H9 (cell line): ENCODE results near the gene CLMN. TPM values are rescaled to one million over a fixed set of nuclear protein-coding genes. Genes with fewer than 3 reads are reported as not detected.

Experiments
- DNase-seq: peaks from one replicate; pipeline ENCODE4 v3.0.0-alpha.2; 2017
- H2AFZ ChIP-seq: one replicate; pipeline ENCODE4 v1.6.1; 2013; ENCODE audit warnings: mild to moderate bottlenecking, low read length, control low read depth, moderate library complexity
- H2AK5ac ChIP-seq: 2 replicates; pipeline ENCODE4 v1.6.1; 2013; ENCODE audit warnings: low read length, control low read depth, mixed read lengths; ENCODE audit not compliant: insufficient read length
- H2BK120ac ChIP-seq: one replicate; pipeline ENCODE4 v1.6.1; 2013; ENCODE audit warnings: low read depth, mild to moderate bottlenecking, low read length, control low read depth, inconsistent platforms; ENCODE audit not compliant: poor library complexity, severe bottlenecking
- H2BK12ac ChIP-seq: 2 replicates; pipeline ENCODE4 v1.6.1; 2013; ENCODE audit warnings: low read length, control low read depth, mixed read lengths, low read depth; ENCODE audit not compliant: insufficient read length
- H2BK15ac ChIP-seq: 2 replicates; pipeline ENCODE4 v1.6.1; 2013; ENCODE audit warnings: low read depth, low read length, control low read depth
- H2BK20ac ChIP-seq: one replicate; pipeline ENCODE4 v1.6.1; 2013; ENCODE audit warnings: low read depth, mild to moderate bottlenecking, low read length, control low read depth, inconsistent platforms; ENCODE audit not compliant: poor library complexity, severe bottlenecking
- H2BK5ac ChIP-seq: 2 replicates; pipeline ENCODE4 v1.6.1; 2013; ENCODE audit warnings: low read length, control low read depth, mixed read lengths; ENCODE audit not compliant: insufficient read length
- H3K14ac ChIP-seq: 2 replicates; pipeline ENCODE4 v1.6.1; 2013; ENCODE audit warnings: low read length, control low read depth; ENCODE audit not compliant: insufficient read depth
- H3K18ac ChIP-seq: 2 replicates; pipeline ENCODE4 v1.6.1; 2013; ENCODE audit warnings: low read depth, mild to moderate bottlenecking, mixed read lengths, low read length, control low read depth; ENCODE audit not compliant: insufficient read length
- H3K23ac ChIP-seq: 2 replicates; pipeline ENCODE4 v1.6.1; 2013; ENCODE audit warnings: low read length, control low read depth, mixed read lengths, low read depth; ENCODE audit not compliant: insufficient read length
- H3K23me2 ChIP-seq: 2 replicates; pipeline ENCODE4 v1.6.1; 2013; ENCODE audit warnings: low read depth, mild to moderate bottlenecking, mixed read lengths, low read length, control low read depth; ENCODE audit not compliant: insufficient read length, poor library complexity, severe bottlenecking
- H3K27ac ChIP-seq: 2 replicates; pipeline ENCODE4 v1.5.1; 2013; ENCODE audit warnings: low read length, control low read depth, mixed read lengths, low read depth; ENCODE audit not compliant: insufficient read length
- H3K27me3 ChIP-seq: 2 replicates; pipeline ENCODE4 v1.6.1; 2013; ENCODE audit warnings: low read length, control low read depth, inconsistent platforms; ENCODE audit not compliant: insufficient read depth
- H3K4ac ChIP-seq: 2 replicates; pipeline ENCODE4 v1.6.1; 2013; ENCODE audit warnings: low read depth, mild to moderate bottlenecking, control low read depth, inconsistent platforms, low read length, moderate library complexity
- H3K4me1 ChIP-seq: 2 replicates; pipeline ENCODE4 v1.6.1; 2013; ENCODE audit warnings: low read length, control low read depth, inconsistent platforms; ENCODE audit not compliant: insufficient read depth
- H3K4me2 ChIP-seq: 2 replicates; pipeline ENCODE4 v1.6.1; 2013; ENCODE audit warnings: low read length, control low read depth, mixed read lengths; ENCODE audit not compliant: insufficient read length, insufficient read depth
- H3K56ac ChIP-seq: 2 replicates; pipeline ENCODE4 v1.6.1; 2013; ENCODE audit warnings: low read depth, mild to moderate bottlenecking, mixed read lengths, low read length, control low read depth; ENCODE audit not compliant: insufficient read length
- H3K79me1 ChIP-seq: 2 replicates; pipeline ENCODE4 v1.6.1; 2013; ENCODE audit warnings: low read depth, mild to moderate bottlenecking, moderate library complexity, low read length, control low read depth, inconsistent platforms; ENCODE audit not compliant: insufficient read depth, poor library complexity, severe bottlenecking
- H3K79me2 ChIP-seq: 2 replicates; pipeline ENCODE4 v1.6.1; 2013; ENCODE audit warnings: low read length, control low read depth, inconsistent platforms; ENCODE audit not compliant: insufficient read depth
- H3K9ac ChIP-seq: 2 replicates; pipeline ENCODE4 v1.6.1; 2013; ENCODE audit warnings: low read length, control low read depth, mixed read lengths; ENCODE audit not compliant: insufficient read length; ENCODE audit errors: extremely low read depth
- H3K9me3 ChIP-seq: one replicate; pipeline ENCODE4 v1.6.1; 2013; ENCODE audit warnings: low read depth, low read length, inconsistent platforms; ENCODE audit not compliant: control insufficient read depth
- H3T11ph ChIP-seq: one replicate; pipeline ENCODE4 v1.6.1; 2013; ENCODE audit warnings: mild to moderate bottlenecking, low read length, control low read depth, inconsistent platforms
- H4K20me1 ChIP-seq: one replicate; pipeline ENCODE4 v1.6.1; 2013; ENCODE audit not compliant: control insufficient read depth, insufficient read length, insufficient read depth
- H4K5ac ChIP-seq: 2 replicates; pipeline ENCODE4 v1.6.1; 2013; ENCODE audit warnings: low read depth, mild to moderate bottlenecking, mixed read lengths, low read length, control low read depth; ENCODE audit not compliant: insufficient read length
- H4K8ac ChIP-seq: replicated peaks from 2 replicates; pipeline ENCODE4 v1.6.1; 2013; ENCODE audit warnings: low read length, control low read depth, mixed read lengths, low read depth; ENCODE audit not compliant: insufficient read length
- H4K91ac ChIP-seq: 2 replicates; pipeline ENCODE4 v1.6.1; 2013; ENCODE audit warnings: low read depth, mild to moderate bottlenecking, moderate library complexity, mixed read lengths, low read length, control low read depth; ENCODE audit not compliant: insufficient read length
- H3K27ac Mint-ChIP-seq, 3 experiments: 2 replicates in 2 of 3; 3 replicates in 1 of 3; pipeline ENCODE4 v1.8.0; 2020 to 2021; ENCODE audit warnings: mixed read lengths in 3 of 3, mild to moderate bottlenecking in 1 of 3, moderate library complexity in 1 of 3
- H3K27me3 Mint-ChIP-seq: 2 replicates; pipeline ENCODE4 v1.8.0; 2021; ENCODE audit warnings: low read depth, mild to moderate bottlenecking, moderate library complexity, mixed read lengths
- H3K36me3 Mint-ChIP-seq, 3 experiments: 2 replicates in 2 of 3; 3 replicates in 1 of 3; pipeline ENCODE4 v1.8.0; 2020 to 2021; ENCODE audit warnings: low read depth in 3 of 3, mixed read lengths in 3 of 3; ENCODE audit not compliant: insufficient read depth in 1 of 3
- H3K4me1 Mint-ChIP-seq, 2 experiments: 2 replicates each; pipeline ENCODE4 v1.8.0; 2020; ENCODE audit warnings: mixed read lengths in 2 of 2
- H3K4me3 Mint-ChIP-seq, 2 experiments: 2 replicates in 1 of 2; 3 replicates in 1 of 2; pipeline ENCODE4 v1.8.0; 2020 to 2021; ENCODE audit warnings: mild to moderate bottlenecking in 2 of 2, mixed read lengths in 2 of 2, moderate library complexity in 1 of 2
- H3K9me3 Mint-ChIP-seq, 2 experiments: 2 replicates in 1 of 2; 3 replicates in 1 of 2; pipeline ENCODE4 v1.8.0; 2020; ENCODE audit warnings: mild to moderate bottlenecking in 2 of 2, mixed read lengths in 2 of 2, moderate library complexity in 1 of 2
- WGBS: extraction: QIAGEN DNeasy Blood & Tissue Kit; methylation state at CpG from one replicate; pipeline ENCODE4 v1.1.7; 2013; ENCODE audit warnings: missing lambda C conversion rate, low lambda C conversion rate, mixed read lengths; ENCODE audit not compliant: insufficient read length; ENCODE audit errors: extremely low coverage; 5-methylcytosine and 5-hydroxymethylcytosine counted together
- total RNA-seq: library from RNA; stranded (reverse); gene quantifications from 2 replicates; pipeline ENCODE4 v1.2.1, GENCODE V29; 2021
- TF ChIP-seq, protein P1 (sequence below): fragments of 200-600 bp; sonication (generic); conservative IDR thresholded peaks from 3 replicates; pipeline ENCODE4 v1.8.0; 2021; ENCODE audit warnings: antibody characterized with exemption, mild to moderate bottlenecking

CLMN gene
- total RNA-seq, 1 experiment from 2014 or later = 7.6 TPM

DNA sequence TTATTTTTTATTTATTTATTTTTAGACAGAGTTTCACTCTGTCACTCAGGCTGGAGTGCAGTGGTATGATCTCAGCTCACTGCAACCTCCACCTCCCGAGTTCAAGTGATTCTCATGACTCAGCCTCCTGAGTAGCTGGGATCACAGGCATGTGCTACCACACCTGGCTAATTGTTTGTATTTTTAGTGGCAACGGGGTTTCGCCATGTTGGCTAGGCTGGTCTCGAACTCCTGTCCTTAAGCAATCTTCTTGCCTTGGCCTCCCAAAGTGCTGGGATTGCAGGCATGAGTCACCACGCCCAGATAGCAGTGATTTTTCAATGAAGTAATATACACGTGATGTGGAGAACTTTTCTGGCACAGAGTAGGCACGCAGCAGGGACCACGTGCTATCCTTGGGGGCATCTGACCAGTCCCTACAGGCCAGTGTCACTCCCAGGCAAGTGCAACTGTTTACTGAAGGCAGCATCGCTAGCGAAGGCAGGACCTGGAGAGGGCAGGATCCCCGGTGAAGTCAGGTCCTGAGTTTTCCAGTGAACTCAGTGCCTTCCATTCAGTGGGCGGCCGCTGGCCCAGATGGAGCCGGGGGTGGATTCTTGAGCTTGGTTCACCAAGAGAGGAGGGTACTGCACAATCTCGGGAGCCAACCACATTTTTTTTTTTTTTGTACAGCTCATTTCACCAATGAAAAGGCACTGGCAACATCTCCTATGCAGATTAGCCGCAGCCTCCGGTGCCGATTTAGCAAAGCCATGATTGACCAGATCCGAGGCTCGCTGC lies 11.1 kb upstream of the CLMN start:
- Histone ChIP-seq H3K23ac (no peak overlapping the region), H3K79me2 (no peaks in the 10 kb centered on the region), H3K79me1 (no peaks in the 10 kb centered on the region), H3K27ac (no peak overlapping the region), H3K4me1 (no peaks in the 10 kb centered on the region), H2BK120ac (no peak overlapping the region), H4K20me1 (no peaks in the 10 kb centered on the region), H3K56ac (no peak overlapping the region), H4K5ac (no peak overlapping the region), H2AFZ (no peak overlapping the region), H3K4me2 (no peak overlapping the region), H3K27me3 (no peaks in the 10 kb centered on the region), H2BK12ac (no peak overlapping the region), H2AK5ac (no peak overlapping the region), H2BK5ac (no peak overlapping the region), H3K4ac (no peak overlapping the region), H2BK15ac (no peak overlapping the region), H3T11ph (no peak overlapping the region), H3K9ac (no peak overlapping the region), H4K91ac (no peak overlapping the region), H3K14ac (no peak overlapping the region), H4K8ac (no peak overlapping the region), H3K18ac (no peak overlapping the region), H2BK20ac (no peak overlapping the region), H3K23me2 (no peaks in the 10 kb centered on the region), H3K9me3 (no peaks in the 10 kb centered on the region)
- peaks cover 16% of the 10 kb centered on the region for H3K27me3 Mint-ChIP-seq
- H3K4me1 Mint-ChIP-seq = peaks cover 2 to 11% of the 10 kb centered on the region in 2 experiments; a peak in 3 of 4 replicates
- H3K27ac Mint-ChIP-seq = no peak overlapping the region
- H3K9me3 Mint-ChIP-seq = peaks cover 3 to 4% of the 10 kb centered on the region in 2 experiments; a peak in 2 of 5 replicates
- no peak for DNase-seq
- peaks cover 0 to 4% (median 0%) of the 10 kb centered on the region in 3 experiments; a peak in 2 of 7 replicates for H3K36me3 Mint-ChIP-seq
- WGBS = no CpG with 5 or more reads among the region's 20 CpGs
- no peak overlapping the region for H3K4me3 Mint-ChIP-seq
- TF ChIP-seq, protein P1, sequence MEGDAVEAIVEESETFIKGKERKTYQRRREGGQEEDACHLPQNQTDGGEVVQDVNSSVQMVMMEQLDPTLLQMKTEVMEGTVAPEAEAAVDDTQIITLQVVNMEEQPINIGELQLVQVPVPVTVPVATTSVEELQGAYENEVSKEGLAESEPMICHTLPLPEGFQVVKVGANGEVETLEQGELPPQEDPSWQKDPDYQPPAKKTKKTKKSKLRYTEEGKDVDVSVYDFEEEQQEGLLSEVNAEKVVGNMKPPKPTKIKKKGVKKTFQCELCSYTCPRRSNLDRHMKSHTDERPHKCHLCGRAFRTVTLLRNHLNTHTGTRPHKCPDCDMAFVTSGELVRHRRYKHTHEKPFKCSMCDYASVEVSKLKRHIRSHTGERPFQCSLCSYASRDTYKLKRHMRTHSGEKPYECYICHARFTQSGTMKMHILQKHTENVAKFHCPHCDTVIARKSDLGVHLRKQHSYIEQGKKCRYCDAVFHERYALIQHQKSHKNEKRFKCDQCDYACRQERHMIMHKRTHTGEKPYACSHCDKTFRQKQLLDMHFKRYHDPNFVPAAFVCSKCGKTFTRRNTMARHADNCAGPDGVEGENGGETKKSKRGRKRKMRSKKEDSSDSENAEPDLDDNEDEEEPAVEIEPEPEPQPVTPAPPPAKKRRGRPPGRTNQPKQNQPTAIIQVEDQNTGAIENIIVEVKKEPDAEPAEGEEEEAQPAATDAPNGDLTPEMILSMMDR = no peak
